ENCODE data around the gene ERAL1.

Gene ERAL1

GRCh38 chr17:28855336-28855679 is 492 bp downstream of the ERAL1 start:
- TF ChIP-seq SIN3A (IDR thresholded peaks at IDR 0.05; ENCODE audit: borderline replicate concordance, insufficient read depth, low read length) (no peak), FOXP2 (optimal IDR thresholded peaks at IDR 0.05; ENCODE audit: borderline replicate concordance, extremely low read depth, extremely low read length, insufficient read depth) (no peak), TAF1 (IDR thresholded peaks at IDR 0.05; ENCODE audit: borderline replicate concordance, insufficient read depth, low read length) (no peak), REST (IDR thresholded peaks at IDR 0.05; ENCODE audit: insufficient read depth in 1 of 2, low read depth in 2 of 2, low read length in 2 of 2) (no peak)

GRCh38 chr17:28856028-28856574 is 1.3 kb downstream of the ERAL1 start:
- TF ChIP-seq REST (IDR thresholded peaks at IDR 0.05; ENCODE audit: insufficient read depth in 1 of 2, low read depth in 2 of 2, low read length in 2 of 2) (no peak), TAF1 (IDR thresholded peaks at IDR 0.05; ENCODE audit: borderline replicate concordance, insufficient read depth, low read length) (no peak), SIN3A (IDR thresholded peaks at IDR 0.05; ENCODE audit: borderline replicate concordance, insufficient read depth, low read length) (no peak), FOXP2 (optimal IDR thresholded peaks at IDR 0.05; ENCODE audit: borderline replicate concordance, extremely low read depth, extremely low read length, insufficient read depth) (no peak), POLR2AphosphoS5 (IDR thresholded peaks at IDR 0.05; ENCODE audit: low read depth, low read length) (no peak)

- no peak for TF ChIP-seq SIN3A (IDR thresholded peaks at IDR 0.05; ENCODE audit: borderline replicate concordance, insufficient read depth, low read length)
- TF ChIP-seq FOXP2 (optimal IDR thresholded peaks at IDR 0.05; ENCODE audit: borderline replicate concordance, extremely low read depth, extremely low read length, insufficient read depth): no peak
- no peak for TF ChIP-seq POLR2AphosphoS5 (IDR thresholded peaks at IDR 0.05; ENCODE audit: low read depth, low read length)
- no peak for TF ChIP-seq REST (IDR thresholded peaks at IDR 0.05; ENCODE audit: insufficient read depth in 1 of 2, low read depth in 2 of 2, low read length in 2 of 2)
- TF ChIP-seq TAF1 (IDR thresholded peaks at IDR 0.05; ENCODE audit: borderline replicate concordance, insufficient read depth, low read length): no peak
Observed at GRCh38 chr17:28857905-28858800, 3.3 kb downstream of the ERAL1 start.

- no peak for TF ChIP-seq TAF1 (IDR thresholded peaks at IDR 0.05; ENCODE audit: borderline replicate concordance, insufficient read depth, low read length)
Observed at GRCh38 chr17:28858801-28859355, 4.1 kb downstream of the ERAL1 start.

- no peak for TF ChIP-seq REST (IDR thresholded peaks at IDR 0.05; ENCODE audit: insufficient read depth in 1 of 2, low read depth in 2 of 2, low read length in 2 of 2)
- TF ChIP-seq FOXP2 (optimal IDR thresholded peaks at IDR 0.05; ENCODE audit: borderline replicate concordance, extremely low read depth, extremely low read length, insufficient read depth): no peak
Observed at GRCh38 chr17:28860363-28860808, 5.6 kb downstream of the ERAL1 start.
